GM23248 (cell line): ENCODE results near the gene SMARCC1. TPM values are rescaled to one million over a fixed set of nuclear protein-coding genes. Genes with fewer than 3 reads are reported as not detected.

Experiments
- DNase-seq: peaks from one replicate; pipeline ENCODE4 v3.0.0-alpha.2; 2015
- H2AFZ ChIP-seq: fragments of 200-600 bp; sonication (generic); 2 replicates; pipeline ENCODE4 v1.6.1; 2016; ENCODE audit warnings: antibody characterized with exemption
- H3F3A ChIP-seq: fragments of 200-600 bp; sonication (generic); 2 replicates; pipeline ENCODE4 v1.6.1; 2016; ENCODE audit warnings: mild to moderate bottlenecking, antibody characterized with exemption, mixed run types; ENCODE audit not compliant: insufficient read depth
- H3K27ac ChIP-seq: fragments of 200-600 bp; sonication (generic); 2 replicates; pipeline ENCODE4 v1.5.1; 2016; ENCODE audit warnings: mild to moderate bottlenecking
- H3K27me3 ChIP-seq: fragments of 200-600 bp; sonication (generic); replicated peaks from 2 replicates; pipeline ENCODE4 v1.6.1; 2016; ENCODE audit warnings: mild to moderate bottlenecking; ENCODE audit not compliant: insufficient read depth
- H3K36me3 ChIP-seq: fragments of 200-600 bp; sonication (generic); 2 replicates; pipeline ENCODE4 v1.6.1; 2016; ENCODE audit warnings: low read depth, mild to moderate bottlenecking
- H3K4me1 ChIP-seq: fragments of 200-600 bp; sonication (generic); 2 replicates; pipeline ENCODE4 v1.6.1; 2016; ENCODE audit warnings: mild to moderate bottlenecking; ENCODE audit not compliant: insufficient read depth
- H3K4me2 ChIP-seq: fragments of 200-600 bp; sonication (generic); one replicate; pipeline ENCODE4 v1.6.1; 2016; ENCODE audit warnings: mild to moderate bottlenecking; ENCODE audit not compliant: unreplicated experiment
- H3K4me3 ChIP-seq: fragments of 200-600 bp; sonication (generic); 2 replicates; pipeline ENCODE4 v1.5.1; 2016; ENCODE audit warnings: mild to moderate bottlenecking
- H3K79me2 ChIP-seq: fragments of 200-600 bp; sonication (generic); 2 replicates; pipeline ENCODE4 v1.6.1; 2016; ENCODE audit warnings: mild to moderate bottlenecking; ENCODE audit not compliant: insufficient read depth
- H3K9ac ChIP-seq: fragments of 200-600 bp; sonication (generic); 2 replicates; pipeline ENCODE4 v1.6.1; 2016; ENCODE audit warnings: mild to moderate bottlenecking
- H3K9me2 ChIP-seq: fragments of 200-600 bp; sonication (generic); 2 replicates; pipeline ENCODE4 v1.6.1; 2016; ENCODE audit warnings: mixed run types, mild to moderate bottlenecking, moderate library complexity; ENCODE audit not compliant: insufficient read depth
- H3K9me3 ChIP-seq: fragments of 200-600 bp; sonication (generic); one replicate; pipeline ENCODE4 v1.6.1; 2017; ENCODE audit warnings: low read depth
- H4K20me1 ChIP-seq: fragments of 200-600 bp; sonication (generic); 2 replicates; pipeline ENCODE4 v1.6.0; 2016; ENCODE audit not compliant: insufficient read depth
- EZH2 ChIP-seq: fragments of 200-600 bp; sonication (generic); IDR thresholded peaks from 2 replicates; pipeline ENCODE4 v1.6.1; 2018; ENCODE audit warnings: antibody characterized with exemption, mild to moderate bottlenecking; ENCODE audit not compliant: insufficient read depth, poor library complexity, severe bottlenecking
- EZH2phosphoT487 ChIP-seq: fragments of 200-600 bp; sonication (generic); IDR thresholded peaks from 2 replicates; pipeline ENCODE4 v1.6.1; 2018; ENCODE audit warnings: antibody characterized with exemption, moderate library complexity, mild to moderate bottlenecking, low read depth; ENCODE audit not compliant: insufficient read depth
- WGBS, 2 experiments: methylation state at CpG; one replicate each; pipeline ENCODE4 v1.1.6; 2015 to 2017; ENCODE audit warnings: low lambda C conversion rate in 2 of 2, low coverage in 1 of 2; ENCODE audit errors: missing lambda C conversion rate in 2 of 2; 5-methylcytosine and 5-hydroxymethylcytosine counted together
- in situ Hi-C: fragments of 300-500 bp; cut with MboI; formaldehyde crosslinking; loops from 2 replicates; pipeline ENCODE4 v1.15.0; 2020
- polyA plus RNA-seq: library from polyadenylated mRNA; unstranded; fragments of >200 nt; fragmentation: Nextera tagmentation; extraction: Ambion mirVana; gene quantifications from 2 replicates; pipeline ENCODE4 v1.2.1, GENCODE V29; 2016
- total RNA-seq: library from RNA; depleted of rRNA; stranded (reverse); fragments of >200 nt; shearing (Covaris generic); gene quantifications from 2 replicates; pipeline ENCODE4 v1.2.3, GENCODE V29; 2014

The SMARCC1 gene
- total and polyA plus RNA-seq, 2 experiments from 2014 or later = 31.5 to 40.9 TPM

- H3K36me3 ChIP-seq = no peaks in the 10 kb centered on the region
- no peaks in the 10 kb centered on the region for H3K9me3 ChIP-seq
- H3K27ac ChIP-seq = no peak overlapping the region
- no peaks in the 10 kb centered on the region for H3K79me2 ChIP-seq
- no peak overlapping the region for H3K4me3 ChIP-seq
- in situ Hi-C loops = no loop called here
- DNase-seq = no peak
- no peak overlapping the region for H3K4me2 ChIP-seq
- H3K4me1 ChIP-seq = no peaks in the 10 kb centered on the region
- TF ChIP-seq EZH2 (no peak), EZH2phosphoT487 (no peak)
- 60 to 70% methylated on average over 18 to 19 of the region's 19 CpGs for WGBS, 2 experiments
- peaks cover 8% of the 10 kb centered on the region for H3K27me3 ChIP-seq
- H3F3A ChIP-seq = no peaks in the 10 kb centered on the region
- H2AFZ ChIP-seq = no peak overlapping the region
- H4K20me1 ChIP-seq = no peaks in the 10 kb centered on the region
- no peaks in the 10 kb centered on the region for H3K9me2 ChIP-seq
- no peak overlapping the region for H3K9ac ChIP-seq
Observed at GRCh38 chr3:47565734-47566550, 215.8 kb downstream of the SMARCC1 start.

- Histone ChIP-seq H3K79me2 (no peaks in the 10 kb centered on the region), H3K36me3 (no peaks in the 10 kb centered on the region), H2AFZ (no peak overlapping the region), H3K27ac (no peak overlapping the region), H3K27me3 (peaks cover 14% of the 10 kb centered on the region), H4K20me1 (no peaks in the 10 kb centered on the region), H3K9me2 (no peaks in the 10 kb centered on the region), H3K4me2 (no peak overlapping the region), H3K4me1 (no peaks in the 10 kb centered on the region), H3K9ac (no peak overlapping the region), H3F3A (no peaks in the 10 kb centered on the region), H3K9me3 (no peaks in the 10 kb centered on the region), H3K4me3 (no peak overlapping the region)
- TF ChIP-seq EZH2phosphoT487 = no peak
- no peak for TF ChIP-seq EZH2
- 67 to 71% methylated on average over 2 of the region's 2 CpGs for WGBS, 2 experiments
- DNase-seq = no peak
- in situ Hi-C loops = no loop called here
Observed at GRCh38 chr3:47556351-47556750, 225.3 kb downstream of the SMARCC1 start.

GRCh38 chr3:47554335-47554734 is 227.4 kb downstream of the SMARCC1 start:
- Histone ChIP-seq H3K36me3 (no peaks in the 10 kb centered on the region), H4K20me1 (no peaks in the 10 kb centered on the region), H3K9ac (no peak overlapping the region), H3K9me3 (no peaks in the 10 kb centered on the region), H3K27ac (no peak overlapping the region), H3K27me3 (peaks cover 17% of the 10 kb centered on the region), H3F3A (no peaks in the 10 kb centered on the region), H3K4me1 (no peaks in the 10 kb centered on the region), H3K4me3 (no peak overlapping the region), H3K79me2 (no peaks in the 10 kb centered on the region), H3K9me2 (no peaks in the 10 kb centered on the region), H2AFZ (no peak overlapping the region), H3K4me2 (no peak overlapping the region)
- no peak for TF ChIP-seq EZH2
- no peak for DNase-seq
- in situ Hi-C loops = no loop called here
- 39 to 45% methylated on average over 5 to 6 of the region's 6 CpGs for WGBS, 2 experiments

GRCh38 chr3:47553407-47553806 is 228.3 kb downstream of the SMARCC1 start:
- no peaks in the 10 kb centered on the region for H4K20me1 ChIP-seq

More at GRCh38 chr3:47553407-47553806, 228.3 kb downstream of the SMARCC1 start:
- Histone ChIP-seq H3K4me2 (no peak overlapping the region), H3K36me3 (no peaks in the 10 kb centered on the region), H3K27ac (no peak overlapping the region), H3F3A (no peaks in the 10 kb centered on the region), H3K9ac (no peak overlapping the region), H3K4me3 (no peak overlapping the region), H3K27me3 (peaks cover 21% of the 10 kb centered on the region), H3K4me1 (no peaks in the 10 kb centered on the region), H3K9me2 (no peaks in the 10 kb centered on the region), H3K79me2 (no peaks in the 10 kb centered on the region), H3K9me3 (no peaks in the 10 kb centered on the region), H2AFZ (no peak overlapping the region)
- in situ Hi-C loops = no loop called here
- no peak for TF ChIP-seq EZH2
- TF ChIP-seq EZH2phosphoT487 = no peak
- 43 to 50% methylated on average over 7 of the region's 7 CpGs for WGBS, 2 experiments
- no peak for DNase-seq
